HG02763 (cell line): ENCODE data around the gene ZDHHC11.
"Not testable (repeated sequence)": the region's sequence is repeated elsewhere in the genome, so short reads cannot be mapped to it uniquely, and the experiment has no call there.

Experiments used
- ATAC-seq: cut with Tn5 transposase; IDR thresholded peaks from one replicate; pipeline ENCODE4 v1.9.1; 2021; ENCODE audit warnings: mild to moderate bottlenecking, moderate library complexity; ENCODE audit not compliant: unreplicated experiment

The ZDHHC11 gene

DNA sequence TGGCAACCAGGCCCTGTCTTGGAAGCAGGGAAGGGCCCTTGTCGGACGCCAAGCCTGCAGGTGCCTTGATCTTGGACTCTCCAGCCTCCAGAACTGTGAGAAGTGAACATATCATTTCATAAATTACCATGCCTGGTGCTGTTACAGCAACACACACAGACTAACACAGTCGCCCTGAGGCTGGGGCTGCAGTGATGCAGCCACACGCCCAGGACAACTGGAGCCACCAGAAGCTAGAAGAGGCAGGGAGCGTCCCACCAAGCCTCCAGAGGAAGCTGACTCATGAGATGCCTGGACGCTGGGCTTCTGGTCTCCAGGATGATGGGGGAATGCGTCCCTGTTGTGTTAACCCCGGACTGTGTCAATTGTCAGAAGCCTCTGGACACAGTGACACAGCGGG, 71.8 kb downstream of the ZDHHC11 start:
- ATAC-seq = not testable (repeated sequence)

DNA sequence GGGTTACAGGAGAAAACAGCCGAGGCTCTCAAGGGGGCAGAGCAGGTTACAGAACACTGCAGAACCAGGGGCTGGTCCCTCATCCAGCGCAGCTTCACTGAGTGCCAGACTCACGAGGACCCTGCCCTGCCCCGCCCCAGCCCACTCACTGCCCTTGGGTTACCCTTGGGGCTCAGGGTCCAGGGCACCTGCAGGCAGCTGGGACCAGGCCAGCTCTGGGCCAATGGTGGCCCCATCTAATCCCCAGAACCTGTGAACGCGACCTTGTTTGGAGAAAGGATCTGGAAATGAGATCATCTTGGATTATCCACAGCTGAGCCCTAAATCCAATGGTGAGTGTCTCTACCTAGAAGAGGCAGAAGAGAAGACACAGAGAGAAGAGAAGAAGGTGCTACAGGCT, 72.4 kb downstream of the ZDHHC11 start:
- not testable (repeated sequence) for ATAC-seq

DNA sequence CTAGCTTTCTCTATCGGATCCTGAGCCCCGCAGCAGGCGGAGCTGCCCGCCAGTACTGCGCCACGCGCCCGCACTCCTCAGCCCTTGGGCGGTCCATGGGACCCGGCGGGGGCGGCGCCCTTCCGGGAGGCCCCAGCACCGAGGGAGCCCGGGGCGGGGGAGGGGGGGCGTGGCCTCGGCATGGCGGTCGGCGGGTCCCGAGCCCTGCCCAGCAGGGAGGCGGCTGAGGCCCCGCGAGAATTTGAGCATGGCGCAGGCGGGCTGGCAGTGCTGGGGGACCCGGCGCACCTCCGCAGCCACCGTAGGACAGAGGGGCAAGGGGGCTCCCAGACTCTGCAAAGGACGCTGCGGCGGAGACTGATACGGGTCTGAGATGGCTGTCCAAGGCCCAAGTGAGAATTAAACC, 73.0 kb downstream of the ZDHHC11 start:
- no peak for ATAC-seq

DNA sequence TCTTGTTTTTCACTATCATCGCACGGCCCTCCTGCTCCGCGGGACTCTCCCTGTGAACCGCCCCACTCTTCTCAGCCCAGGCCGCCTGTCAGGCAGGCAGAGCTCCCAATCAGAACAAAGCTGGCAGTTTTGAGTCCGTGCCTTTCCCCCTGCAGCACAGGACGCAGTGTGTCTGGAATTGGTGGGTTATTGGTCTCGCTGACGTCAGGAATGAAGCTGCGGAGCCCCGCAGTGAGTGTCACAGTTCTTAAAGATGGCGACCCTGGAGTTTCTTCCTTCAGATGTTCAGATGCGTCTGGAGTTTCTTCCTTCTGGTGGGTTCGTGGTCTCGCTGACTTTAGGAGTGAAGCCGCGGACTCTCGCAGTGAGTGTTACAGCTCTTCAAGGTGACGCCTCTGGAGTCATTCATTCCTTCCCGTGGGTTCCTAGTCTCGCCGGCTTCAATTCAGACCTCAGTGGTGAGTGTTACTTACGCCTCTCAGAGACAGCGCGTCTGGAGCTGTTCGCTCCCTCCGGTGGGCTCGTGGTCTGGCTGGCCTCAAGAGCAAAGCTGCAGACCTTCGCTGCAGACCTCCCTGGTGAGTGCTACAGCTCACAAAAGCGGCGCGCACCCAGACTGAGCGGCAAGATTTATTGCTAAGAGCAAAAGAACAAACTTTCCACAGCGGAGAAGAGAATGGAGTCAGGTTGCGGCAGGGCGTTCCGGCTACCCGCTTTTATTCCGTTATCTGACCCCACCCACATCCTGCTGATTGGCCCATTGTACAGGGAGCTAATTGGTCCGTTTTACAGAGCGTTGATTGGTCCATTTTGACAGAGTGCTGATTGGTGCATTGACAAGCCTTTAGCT, 73.7 kb downstream of the ZDHHC11 start:
- ATAC-seq = no peak

DNA sequence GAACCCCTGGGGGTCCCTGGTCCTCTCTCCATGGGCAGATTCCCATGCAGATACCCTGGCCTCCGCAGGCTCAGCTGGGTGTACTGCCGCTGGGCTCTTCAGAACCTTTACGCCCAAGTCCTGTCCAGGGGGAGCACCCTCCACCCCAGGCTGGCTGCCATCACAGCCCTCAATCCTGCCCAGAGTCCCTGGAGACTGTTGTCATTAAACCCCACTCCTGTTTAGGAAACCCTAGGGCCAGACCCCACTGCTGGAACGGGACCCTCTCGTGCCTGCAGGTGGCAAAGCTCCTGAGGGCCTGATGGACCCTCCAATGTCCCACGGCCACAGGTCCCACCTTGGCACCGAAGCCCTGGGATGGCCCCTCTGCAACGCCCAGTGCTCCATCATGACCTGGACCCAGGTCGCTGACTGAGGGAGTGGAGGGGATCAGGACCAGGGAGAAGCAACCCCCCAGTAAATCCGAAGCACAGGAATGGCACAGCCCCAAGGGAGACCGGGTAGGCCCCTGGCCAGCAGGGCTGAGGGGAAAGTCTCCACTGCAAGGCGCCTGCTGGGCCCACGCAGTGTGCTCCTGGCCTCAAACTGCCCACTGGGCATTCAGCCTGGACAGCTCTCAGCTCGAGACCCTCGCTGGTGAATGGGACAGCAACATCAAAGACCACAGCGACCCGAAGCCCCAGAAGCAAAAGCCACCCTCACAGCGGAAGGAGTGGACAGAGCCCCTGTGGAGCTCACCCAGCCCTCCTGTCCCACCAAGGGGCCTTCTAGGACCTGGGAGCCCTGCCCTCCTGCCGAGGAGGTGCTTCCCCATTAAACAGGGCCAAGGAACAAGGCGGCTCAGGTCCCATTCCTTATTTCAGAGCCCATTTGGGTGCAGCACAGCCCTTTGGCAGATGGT, 74.6 kb downstream of the ZDHHC11 start:
- ATAC-seq = no peak

DNA sequence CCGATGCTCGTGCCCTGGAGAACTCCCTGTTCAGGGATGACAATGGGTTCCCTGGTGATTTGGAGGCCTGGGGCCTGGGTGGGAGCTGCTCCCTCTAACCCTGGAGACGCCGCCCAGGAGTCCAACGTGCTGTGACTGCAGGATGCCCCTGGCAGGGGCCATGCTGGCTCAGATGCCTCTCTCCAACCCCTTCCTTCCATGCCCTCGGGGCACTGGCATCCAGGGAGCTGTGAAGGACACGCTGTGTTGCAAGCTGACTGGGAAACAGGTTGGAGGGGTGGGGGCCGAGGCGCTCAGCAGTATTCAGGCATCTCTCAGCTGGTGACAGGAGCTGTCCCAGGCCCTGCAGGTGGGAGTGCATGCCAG, 75.2 kb downstream of the ZDHHC11 start:
- ATAC-seq = not testable (repeated sequence)

DNA sequence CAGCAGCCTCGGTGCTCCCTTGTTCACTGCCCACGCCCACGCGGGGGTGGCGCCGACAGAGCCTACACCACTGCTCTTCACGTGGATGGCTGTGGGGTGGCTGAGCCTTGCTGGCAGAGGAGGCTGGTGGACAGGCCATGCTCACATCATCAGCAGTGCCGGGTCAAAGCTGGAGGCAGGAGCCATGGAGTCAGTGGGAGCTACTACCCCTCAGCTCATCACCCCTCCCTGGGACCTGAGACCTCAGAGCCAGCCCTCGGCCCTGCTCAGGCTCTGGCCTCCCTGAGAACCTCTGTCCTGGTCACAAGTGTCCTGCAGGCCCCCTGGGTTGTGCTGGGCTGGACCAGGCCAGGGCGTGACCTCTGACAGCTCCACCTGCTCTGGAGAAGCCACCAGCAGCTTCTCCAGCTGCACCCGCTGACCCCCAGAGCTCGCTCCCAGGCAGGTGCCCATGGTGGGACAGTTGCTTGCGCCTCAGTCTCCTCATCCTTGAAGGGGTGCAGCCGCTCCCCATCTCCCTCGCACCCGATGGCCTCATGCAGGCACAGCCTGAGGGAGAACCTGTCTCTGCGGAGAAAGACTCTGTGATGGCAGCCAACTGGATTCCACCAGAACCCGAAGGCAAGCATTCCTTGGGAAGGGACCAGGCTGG, 75.8 kb downstream of the ZDHHC11 start:
- ATAC-seq = not testable (repeated sequence)

DNA sequence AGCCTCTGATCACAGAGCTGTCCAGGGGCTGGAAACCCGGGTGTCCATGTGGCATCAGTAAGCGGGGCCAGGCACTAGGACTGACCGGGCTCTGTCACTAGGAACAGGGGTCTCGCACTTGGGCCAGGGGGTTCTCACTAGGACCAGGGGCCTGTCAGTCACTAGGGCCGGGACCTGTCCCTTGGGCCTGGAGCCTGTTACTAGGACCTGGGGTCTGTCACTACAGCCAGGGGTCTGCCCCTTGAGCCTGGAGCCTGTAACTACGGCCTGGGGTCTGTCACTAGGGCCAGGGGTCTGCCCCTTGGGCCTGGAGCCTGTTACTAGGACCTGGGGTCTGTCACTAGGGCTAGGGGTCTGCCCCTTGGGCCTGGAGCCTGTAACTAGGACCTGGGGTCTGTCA, 76.5 kb downstream of the ZDHHC11 start:
- not testable (repeated sequence) for ATAC-seq

DNA sequence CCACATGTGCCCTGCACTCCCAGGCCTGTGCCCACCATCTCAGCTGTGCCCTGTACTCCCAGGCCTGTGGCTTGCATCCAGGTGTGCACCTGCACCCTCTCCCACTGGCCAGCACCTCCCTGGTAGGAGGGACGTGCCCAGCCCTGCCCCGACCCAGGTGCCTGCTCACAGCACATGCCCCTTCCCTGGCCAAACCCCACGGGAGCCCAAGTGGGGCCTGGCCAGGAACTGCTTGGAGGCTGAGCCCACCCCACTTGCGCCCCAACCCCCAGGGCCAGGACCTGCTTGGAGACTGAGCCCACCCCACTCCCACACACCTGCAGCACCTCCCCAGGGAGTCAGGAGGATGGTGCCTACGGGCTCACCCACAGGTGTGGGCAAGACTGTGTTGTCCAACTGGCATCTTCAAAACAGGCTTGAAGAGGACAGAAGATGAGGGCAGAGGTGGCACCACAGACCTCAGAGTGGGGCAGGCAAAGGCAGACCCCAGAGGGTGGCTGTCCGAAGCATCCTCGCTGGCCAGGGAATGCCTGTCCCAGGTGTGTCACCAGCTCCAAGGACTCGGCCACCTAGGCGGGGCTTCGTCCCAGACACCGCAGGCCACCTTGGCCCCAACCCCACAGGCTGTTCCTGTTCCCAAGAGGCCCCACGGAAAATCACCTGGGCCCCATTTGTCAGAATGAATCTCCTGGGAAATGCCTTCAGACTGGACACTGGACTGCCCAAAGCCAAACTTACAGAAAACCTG, 77.1 kb downstream of the ZDHHC11 start:
- no peak for ATAC-seq

DNA sequence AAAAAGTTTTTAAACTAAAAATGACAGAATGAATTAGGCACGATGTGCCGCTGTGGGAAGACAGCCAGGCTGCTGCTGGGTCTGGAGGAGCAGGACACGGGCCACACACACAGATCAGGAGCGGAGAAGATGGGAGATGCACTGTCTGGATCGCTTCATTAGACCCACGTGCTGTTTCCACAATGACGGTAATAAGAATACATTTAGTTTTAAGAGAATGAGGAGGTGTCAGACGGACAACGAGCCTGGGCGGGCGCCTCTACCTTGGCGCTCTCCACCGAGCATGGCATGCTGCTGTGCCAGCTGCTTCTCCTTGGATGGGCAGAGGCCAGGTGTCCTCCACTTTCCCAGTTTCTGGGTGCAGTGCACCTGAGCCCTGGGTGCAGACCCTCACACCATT, 77.9 kb downstream of the ZDHHC11 start:
- not testable (repeated sequence) for ATAC-seq

DNA sequence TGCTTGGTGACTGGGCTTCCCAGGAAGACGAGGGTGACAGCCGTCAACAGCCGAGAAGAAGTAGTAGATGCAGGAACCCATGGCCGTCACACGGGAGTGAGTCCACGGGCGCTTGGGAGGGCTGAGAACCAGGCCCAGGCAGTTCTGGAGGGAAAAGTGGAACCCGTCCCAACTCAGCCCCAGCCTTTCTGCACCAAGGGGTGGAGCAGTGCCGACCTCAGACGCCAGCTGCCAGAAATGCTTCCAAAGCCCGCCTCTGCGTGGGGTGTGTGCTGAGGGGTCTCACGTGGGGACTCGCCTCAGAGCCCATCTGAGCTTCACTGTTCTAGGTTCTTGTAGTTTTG, 78.3 kb downstream of the ZDHHC11 start:
- not testable (repeated sequence) for ATAC-seq

DNA sequence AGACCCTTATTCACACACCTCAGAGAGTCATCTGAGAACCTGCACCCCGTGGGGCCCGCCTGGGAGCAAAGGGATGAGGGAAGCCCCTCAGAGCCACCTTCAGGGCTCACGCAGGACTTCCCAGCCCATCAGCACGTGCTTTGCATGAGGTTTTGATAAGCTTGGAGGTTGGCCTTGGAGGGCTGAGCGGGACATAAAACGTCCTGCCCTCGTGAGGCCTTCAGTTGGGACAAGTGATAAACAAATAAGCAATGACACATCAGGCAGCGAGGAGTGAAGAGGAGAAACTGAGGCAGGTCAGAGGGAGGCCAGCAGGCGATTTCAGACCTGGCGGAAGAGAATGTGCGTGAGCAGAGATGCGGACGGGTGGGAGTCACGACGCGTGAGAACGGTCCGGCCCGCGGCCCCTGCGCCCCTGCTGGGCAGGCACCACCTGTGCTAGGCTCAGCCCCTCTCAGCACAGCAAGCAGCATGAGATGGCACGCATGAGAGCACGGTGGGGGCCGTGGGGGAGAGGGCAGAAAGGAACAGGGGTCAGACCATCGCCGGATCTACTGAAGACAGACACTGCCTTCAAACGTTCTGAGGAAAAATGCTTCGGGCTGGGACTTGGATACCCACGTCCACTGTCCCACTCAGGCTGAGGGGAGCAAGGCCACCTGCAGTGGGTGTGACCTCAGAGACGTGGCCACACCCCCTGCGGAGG, 78.8 kb downstream of the ZDHHC11 start:
- not testable (repeated sequence) for ATAC-seq

DNA sequence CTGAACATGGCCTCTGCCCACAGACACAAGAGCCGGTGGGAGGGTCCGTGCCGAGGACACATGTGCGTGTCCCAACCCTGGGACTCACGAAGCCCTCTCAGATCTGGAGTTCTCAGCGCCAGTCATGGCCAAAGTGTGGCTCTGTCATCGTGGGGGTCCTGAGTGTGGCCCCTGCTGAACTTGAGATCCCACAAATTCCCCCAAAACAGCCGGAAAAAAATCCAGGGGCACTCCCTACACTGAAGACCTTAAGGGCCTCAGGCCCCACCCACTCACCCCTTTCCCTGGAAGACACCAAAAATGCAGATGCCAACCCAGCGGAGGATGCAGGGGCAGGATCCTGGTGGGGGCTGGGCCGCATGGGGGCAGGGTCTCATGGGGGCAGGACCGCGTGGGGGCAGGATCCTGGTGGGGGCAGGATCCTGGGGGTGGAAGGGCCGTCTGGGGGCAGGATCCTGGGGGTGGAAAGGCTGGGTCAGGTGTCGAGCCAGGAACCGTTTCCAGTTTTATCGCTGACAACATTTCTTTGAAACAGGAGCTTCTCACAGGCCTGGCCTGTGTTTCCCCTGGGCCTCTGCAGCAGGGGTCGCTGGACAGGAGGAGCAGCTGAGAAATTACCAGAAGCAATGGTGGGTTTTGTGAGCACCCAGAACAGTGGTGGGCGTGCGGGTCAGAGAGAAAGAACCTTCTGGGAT, 79.6 kb downstream of the ZDHHC11 start:
- ATAC-seq = not testable (repeated sequence)

DNA sequence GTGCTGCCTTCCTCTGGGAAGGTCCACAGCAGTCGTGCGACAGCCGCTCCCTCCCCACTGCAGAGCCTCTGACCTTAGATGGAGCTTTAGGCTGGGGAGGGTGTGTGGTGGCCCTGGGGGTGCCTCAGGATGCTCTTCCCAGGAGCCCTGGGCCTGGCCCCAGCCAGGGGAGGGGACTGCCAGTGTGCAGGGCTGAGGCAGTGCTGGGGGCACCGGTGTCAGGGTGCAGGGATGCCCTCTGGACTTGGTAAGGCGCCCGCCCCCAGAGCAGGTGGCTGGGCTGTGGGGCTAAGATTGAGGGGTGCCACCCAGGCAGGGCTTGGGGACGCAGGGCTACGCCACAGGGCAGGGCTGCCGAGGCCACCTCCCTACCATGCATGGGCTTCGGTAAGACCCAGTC, 80.2 kb downstream of the ZDHHC11 start:
- not testable (repeated sequence) for ATAC-seq

DNA sequence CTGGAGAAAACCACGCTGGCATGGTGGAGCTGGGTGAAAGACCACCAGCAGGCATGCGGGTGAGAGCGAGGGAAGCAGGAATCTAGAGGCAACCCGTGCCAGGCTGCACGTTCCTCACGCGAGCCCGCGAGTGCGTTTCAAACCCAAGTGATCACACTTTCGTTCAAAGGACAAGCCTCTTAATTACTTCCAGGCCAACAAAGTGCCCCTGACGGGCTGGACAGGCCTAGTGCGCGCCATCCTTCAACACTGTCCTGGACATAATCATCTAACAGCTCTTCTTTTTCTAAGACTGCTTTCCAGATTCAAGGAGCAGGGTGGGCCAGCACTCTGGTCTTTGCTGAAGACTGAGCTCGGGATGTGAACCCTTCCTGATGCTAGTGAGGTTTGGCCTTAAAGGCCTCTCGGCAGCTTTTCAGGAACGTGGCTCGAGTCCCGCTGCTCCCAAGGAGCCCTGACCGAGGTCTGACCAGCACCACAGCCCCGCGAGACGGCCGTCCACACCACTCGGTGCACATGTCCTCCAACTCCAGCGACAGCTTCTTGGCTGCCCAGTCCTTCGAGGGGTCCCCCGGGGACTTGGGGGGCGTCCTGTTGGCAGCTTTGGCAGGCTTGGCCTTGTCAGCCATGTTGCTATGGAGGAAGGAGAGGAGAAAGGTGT, 81.2 kb downstream of the ZDHHC11 start:
- ATAC-seq = not testable (repeated sequence)

DNA sequence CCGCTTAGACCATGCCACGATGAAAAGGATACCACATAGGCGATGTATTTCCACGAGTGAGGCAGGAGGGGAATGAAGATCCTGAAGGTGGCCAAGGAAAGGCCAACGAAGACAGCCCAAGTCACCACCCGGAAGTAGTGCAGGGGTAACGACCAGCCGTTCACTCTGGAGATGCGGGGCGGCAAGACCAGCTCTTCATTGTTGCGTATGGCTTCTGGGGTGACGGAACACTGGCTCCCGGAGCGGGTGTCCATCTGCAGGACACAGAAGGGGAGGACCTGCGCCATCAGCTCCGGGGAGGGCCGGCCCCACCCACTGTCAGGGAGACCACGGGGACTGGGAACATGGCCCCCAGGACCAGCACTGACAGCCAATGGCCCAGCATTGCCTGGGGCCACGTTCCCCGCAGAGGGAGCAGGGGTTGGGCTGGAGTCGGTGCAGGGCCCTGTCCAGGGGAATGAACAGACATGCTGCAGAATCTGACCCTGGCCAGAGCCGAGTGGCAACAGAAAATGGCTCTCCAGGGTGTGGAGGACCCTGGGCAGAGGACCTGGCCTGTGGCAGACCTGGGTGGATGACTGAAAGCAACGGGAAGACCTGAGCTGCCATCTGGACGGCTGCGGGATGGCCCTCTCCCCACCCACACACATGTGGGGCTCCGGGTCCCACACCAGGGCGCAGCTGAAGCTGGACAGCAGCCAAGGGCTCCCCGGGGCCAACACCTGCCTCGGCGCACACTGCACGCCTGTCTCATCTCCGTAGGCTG, 83.9 kb downstream of the ZDHHC11 start:
- no peak for ATAC-seq

DNA sequence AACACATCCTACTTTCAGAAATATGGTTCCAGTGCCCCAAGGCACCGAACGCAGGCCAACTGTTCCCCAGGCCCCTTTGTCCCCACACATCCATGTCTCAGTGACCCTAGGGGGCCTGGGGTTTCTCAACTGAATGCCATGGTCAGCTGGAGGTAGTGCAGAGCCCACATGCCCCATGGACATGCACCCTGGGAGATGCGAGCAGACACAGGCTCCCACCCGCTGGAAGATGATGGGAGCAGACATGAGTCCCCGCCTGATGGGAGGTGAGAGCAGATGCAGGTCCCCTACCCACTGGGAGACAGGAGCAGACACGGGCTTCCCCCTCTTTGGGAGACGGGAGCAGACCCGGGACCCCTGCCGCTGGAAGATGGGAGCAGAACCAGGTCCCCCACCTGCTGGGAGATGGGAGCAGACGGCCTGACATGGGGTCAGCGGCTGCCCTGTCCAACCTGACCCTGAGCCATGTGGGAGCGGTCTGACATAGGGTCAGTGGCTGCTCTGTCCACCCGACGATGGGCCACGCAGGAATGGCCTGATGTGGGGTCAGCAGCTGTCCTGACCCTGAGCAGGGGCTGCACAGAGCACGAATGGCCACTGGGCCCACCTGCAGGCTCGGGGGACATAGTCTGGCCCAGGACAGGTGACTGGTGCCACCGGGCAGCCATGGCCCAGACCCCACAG, 84.7 kb downstream of the ZDHHC11 start:
- no peak for ATAC-seq
